HG03575 (cell line): ENCODE measurements around the gene FBXO46.

Experiments
- ATAC-seq: cut with Tn5 transposase; IDR thresholded peaks from one replicate; pipeline ENCODE4 v1.9.1; 2021; ENCODE audit not compliant: unreplicated experiment, insufficient number of reproducible peaks, low FRiP score; ENCODE audit errors: extremely low read depth

Gene FBXO46

GRCh38 chr19:45730368-45731288, at the start of gene FBXO46:
TSS of gene FBXO46 (minus strand) at chr19:45730896. CDS start at chr19:45713495, 17,401 bp downstream.
- ATAC-seq, result no peak

- ATAC-seq, result peak; percentile 6
These were observed 49.4 kb upstream of the FBXO46 start for GRCh38 chr19:45780146-45780447.

GRCh38 chr19:45779231-45780145, 48.8 kb upstream of the FBXO46 start:
- ATAC-seq, result peak; percentile 59

DNA sequence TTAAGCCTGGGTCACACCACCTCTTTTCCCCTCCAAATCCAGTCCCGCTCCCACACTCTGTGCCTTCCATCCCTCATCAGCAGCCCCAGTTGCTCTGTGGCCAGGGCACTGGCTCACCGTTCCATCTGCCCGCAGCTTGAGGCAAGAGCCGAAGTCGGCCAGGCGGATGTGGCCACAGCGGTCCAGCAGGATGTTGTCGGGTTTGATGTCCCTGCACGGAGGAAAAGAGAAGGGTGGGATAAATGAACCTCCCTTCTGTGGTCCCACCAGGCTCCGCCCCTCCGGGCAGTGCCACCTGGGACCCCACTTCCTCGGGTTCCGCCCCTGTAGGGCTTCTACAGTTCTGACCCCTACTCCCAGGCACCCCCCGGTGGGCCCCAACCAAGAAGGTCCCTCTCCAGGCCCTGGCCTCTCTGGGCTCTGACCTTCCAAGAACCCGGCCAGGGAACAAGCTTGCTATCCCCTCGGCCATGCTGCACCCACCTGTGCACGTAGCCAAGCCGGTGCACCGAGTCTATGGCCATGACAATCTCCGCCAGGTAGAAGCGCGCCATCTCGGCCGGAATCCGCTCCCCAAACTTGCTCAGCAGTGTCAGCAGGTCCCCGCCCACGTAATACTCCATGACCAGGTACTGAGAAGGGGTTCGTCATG, 47.4 kb upstream of the FBXO46 start:
- ATAC-seq, result no peak

GRCh38 chr19:45777395-45777961, 46.8 kb upstream of the FBXO46 start:
- no peak for ATAC-seq

GRCh38 chr19:45774765-45775164, 44.1 kb upstream of the FBXO46 start:
- ATAC-seq, result no peak

- no peak for ATAC-seq
These were observed 42.7 kb upstream of the FBXO46 start for GRCh38 chr19:45773384-45773783.

- ATAC-seq, result no peak
These were observed 42.2 kb upstream of the FBXO46 start for GRCh38 chr19:45772912-45773311.

GRCh38 chr19:45772130-45772840, 41.6 kb upstream of the FBXO46 start:
- no peak for ATAC-seq

GRCh38 chr19:45771311-45771933, 40.7 kb upstream of the FBXO46 start:
- no peak for ATAC-seq

DNA sequence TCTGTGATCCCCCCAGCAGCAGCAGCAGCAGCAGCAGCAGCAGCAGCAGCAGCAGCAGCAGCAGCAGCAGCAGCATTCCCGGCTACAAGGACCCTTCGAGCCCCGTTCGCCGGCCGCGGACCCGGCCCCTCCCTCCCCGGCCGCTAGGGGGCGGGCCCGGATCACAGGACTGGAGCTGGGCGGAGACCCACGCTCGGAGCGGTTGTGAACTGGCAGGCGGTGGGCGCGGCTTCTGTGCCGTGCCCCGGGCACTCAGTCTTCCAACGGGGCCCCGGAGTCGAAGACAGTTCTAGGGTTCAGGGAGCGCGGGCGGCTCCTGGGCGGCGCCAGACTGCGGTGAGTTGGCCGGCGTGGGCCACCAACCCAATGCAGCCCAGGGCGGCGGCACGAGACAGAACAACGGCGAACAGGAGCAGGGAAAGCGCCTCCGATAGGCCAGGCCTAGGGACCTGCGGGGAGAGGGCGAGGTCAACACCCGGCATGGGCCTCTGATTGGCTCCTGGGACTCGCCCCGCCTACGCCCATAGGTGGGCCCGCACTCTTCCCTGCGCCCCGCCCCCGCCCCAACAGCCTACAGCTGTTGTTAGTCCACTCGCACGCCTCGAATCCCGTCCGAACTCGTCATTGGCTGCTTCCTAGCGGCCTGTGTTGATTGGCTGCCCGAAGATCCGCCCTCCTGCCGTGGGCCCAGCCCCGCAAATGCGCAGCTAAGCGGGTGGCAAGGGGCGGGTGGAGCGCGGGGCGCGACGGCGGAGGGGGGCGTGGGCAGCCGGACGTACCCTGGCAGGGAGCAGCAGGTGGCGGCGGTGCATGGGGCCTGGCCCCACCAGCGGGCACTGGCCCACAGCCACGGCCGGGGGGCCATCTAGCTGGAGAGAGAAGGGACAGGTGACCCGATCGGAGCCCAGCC, 39.8 kb upstream of the FBXO46 start:
- ATAC-seq, result no peak

- ATAC-seq, result no peak
These were observed 39.1 kb upstream of the FBXO46 start for GRCh38 chr19:45769821-45770191.

DNA sequence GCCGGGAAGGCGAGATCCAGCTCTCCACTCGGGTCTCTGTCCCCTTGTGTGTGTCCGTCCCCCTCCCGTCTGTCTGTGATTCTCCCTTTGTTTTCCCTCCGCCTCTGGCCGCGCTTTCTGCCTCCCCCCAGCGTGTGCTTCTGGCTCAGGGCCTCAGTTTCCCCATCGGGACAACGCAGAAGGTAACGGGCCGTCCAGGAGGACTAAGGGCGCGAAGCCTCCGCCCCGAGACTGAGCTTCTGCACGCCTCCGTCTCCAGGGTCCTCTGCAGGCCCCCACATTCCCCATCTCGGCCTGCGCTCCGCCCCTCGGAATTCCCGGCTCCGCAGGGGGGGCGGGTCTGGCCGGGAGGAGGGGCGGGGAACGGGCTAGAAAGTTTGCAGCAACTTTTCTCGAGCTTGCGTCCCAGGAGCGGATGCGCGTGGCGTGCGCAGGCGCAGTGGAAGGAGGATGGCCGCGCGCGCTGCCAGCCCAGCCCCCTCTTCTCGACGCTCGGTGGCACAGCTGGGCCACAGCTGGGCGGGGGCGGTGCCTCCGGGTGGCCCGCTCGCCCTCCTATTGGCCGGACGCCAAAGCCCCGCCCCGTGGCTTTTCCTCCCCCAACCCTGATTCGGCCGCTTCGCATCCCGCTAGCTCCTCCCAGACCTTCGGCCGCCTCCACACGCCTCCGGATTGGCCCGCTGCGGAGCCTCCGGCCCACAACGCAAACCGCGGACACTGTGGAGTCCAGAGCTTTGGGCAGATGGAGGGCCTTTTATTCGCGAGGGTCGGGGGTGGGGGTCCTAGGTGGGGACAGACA, 38.5 kb upstream of the FBXO46 start, which contains the start of gene SIX5:
TSS of gene SIX5 (minus strand) at position 269 of the 799 bp plus-strand sequence. CDS start 408 bp downstream, outside the sequence.
- no peak for ATAC-seq

DNA sequence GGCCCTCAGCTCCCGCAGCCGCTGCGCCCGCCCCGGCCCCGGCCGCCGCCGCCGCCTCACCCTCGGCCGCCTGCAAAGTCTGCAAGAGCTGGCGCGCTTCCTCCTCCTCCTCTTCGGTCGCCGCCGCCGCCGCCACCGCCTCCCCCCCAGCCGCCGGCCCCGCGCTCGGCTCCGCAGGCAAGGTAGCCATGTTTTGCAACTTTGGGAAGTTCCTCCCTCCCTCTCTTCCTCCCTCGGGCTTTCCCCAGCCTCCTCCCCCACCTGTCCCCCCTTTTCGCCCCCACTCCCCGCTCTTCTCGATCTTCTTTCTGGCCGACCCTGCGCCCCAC, 37.9 kb upstream of the FBXO46 start:
- ATAC-seq, result no peak

DNA sequence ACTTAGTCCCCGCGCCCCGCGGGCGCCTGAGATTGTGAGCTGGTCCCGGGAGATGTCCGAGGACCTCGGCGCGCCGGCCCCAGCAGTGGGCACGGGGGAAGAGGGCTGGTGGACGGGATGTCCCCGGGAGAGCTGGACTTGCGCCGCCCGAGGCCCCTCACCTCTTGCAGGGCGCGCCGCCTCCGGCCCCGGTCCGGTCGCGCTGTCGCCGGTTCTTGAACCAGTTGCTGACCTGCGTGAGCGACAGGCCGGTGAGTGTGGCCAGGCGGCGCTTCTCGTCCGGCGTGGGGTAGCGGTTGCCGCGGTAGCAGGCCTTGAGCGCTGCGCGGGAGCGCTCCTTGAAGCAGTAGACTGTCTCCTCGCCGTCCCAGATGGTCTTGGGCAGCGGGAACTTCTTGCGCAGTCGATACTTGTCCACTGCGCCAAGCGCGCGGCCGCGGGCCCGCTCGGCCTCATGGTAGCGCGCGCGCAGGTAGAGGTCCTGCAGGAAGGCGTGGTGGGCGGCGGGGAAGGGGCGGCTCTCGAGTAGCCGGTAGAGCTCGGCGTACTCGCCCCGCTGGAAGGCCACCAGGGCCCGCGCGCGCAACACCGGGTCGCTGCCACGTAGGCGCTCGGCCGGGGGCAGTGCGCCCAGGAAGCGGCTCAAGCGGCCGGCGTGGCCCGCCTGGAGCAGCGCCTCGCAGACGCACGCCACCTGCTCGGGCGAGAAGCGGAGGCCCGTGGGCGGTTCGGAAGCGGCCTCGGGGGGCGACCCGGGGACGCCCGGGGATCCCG, 37.4 kb upstream of the FBXO46 start:
- no peak for ATAC-seq

DNA sequence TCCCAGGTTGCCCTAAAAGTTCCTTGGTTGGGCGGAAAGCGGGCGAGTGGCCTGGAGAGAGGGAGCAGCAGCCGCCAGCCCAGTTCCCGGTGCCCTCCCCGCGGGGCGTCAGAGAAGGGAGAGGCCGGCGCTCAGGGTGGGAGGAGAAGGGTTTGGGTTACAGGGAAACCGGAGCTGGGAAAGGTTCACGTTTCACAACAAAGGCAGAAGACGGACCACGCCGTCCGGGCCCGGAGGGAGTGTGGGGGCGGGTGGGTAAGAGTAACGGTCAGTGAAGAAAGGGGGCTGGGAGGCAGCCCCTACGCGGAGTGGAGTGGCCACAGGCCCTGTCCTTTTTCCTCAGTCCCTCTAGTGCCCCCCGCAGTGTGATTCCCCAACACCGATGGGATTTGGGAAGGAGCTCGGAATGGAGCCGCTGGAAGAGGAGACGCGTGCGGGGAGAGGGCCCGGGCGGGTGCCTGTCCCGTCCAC, 36.7 kb upstream of the FBXO46 start:
- no peak for ATAC-seq
